ENCODE data around the gene A2M.
A peak's percentile ranks its signal among the peaks of the same experiment; 100 is the strongest.

Gene A2M

DNA sequence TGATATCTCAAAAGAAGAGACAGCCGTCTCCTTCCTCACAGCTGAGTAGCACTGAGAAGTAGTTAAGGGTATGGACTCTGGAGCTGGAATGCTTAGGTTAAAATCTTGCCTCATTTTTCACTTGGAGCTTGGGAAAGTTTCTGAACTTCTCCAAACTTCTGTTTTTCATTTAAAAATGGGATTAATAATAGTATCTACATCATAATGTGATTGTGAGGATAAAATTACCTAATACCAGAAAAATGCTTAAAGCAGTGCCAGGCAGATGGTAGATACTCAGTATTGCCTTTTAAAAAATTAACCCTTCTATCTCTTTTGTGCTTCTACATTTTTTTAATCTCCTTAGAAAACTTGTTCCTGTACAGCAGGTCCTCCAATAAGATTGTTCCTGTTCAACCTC, 63.1 kb downstream of the A2M start:
- Histone ChIP-seq H3K79me1 (ENCODE audit: low read length) (no peaks in the 10 kb centered on the region), H3K4me2 (ENCODE audit: low read length) (no peak overlapping the region), H3K27me3 (ENCODE audit: insufficient read depth, low read length) (no peaks in the 10 kb centered on the region), H2BK5ac (ENCODE audit: low read depth, low read length, poor library complexity) (no peak overlapping the region), H4K12ac (ENCODE audit: low read depth, low read length) (no peak overlapping the region), H3K23ac (ENCODE audit: low read length) (no peak overlapping the region), H4K91ac (ENCODE audit: low read depth, low read length) (no peak overlapping the region), H3K14ac (ENCODE audit: low read length) (no peak overlapping the region), H2AK5ac (ENCODE audit: low read length) (no peak overlapping the region), H3K9ac (ENCODE audit: low read length) (no peak overlapping the region), H2BK120ac (ENCODE audit: insufficient read depth, low read length, poor library complexity) (no peak overlapping the region), H3K4me3 (ENCODE audit: low read depth, low read length) (no peak overlapping the region), H3K27ac (ENCODE audit: low read depth, low read length) (no peak overlapping the region), H4K8ac (ENCODE audit: low read depth, low read length) (no peak overlapping the region), H2AFZ (ENCODE audit: insufficient read depth, low read length, poor library complexity) (no peak overlapping the region), H3K36me3 (ENCODE audit: control insufficient read depth in 1 of 2, insufficient read depth in 2 of 2, low read length in 2 of 2) (no peaks in the 10 kb centered on the region), H3K18ac (ENCODE audit: low read length) (no peak overlapping the region), H3K79me2 (ENCODE audit: control insufficient read depth, insufficient read depth, low read length, poor library complexity) (no peaks in the 10 kb centered on the region), H3K4ac (ENCODE audit: low read depth, low read length) (no peak overlapping the region), H2BK12ac (ENCODE audit: low read length) (no peak overlapping the region), H3K4me1 (ENCODE audit: control insufficient read depth in 1 of 2, insufficient read depth in 2 of 2, low read length in 2 of 2) (no peaks in the 10 kb centered on the region), H3K9me3 (ENCODE audit: insufficient read depth, low read depth, low read length) (no peaks in the 10 kb centered on the region)
- no peak for DNase-seq
- WGBS (ENCODE audit: extremely low coverage, insufficient coverage, insufficient read length): no CpG with 5 or more reads among the region's 1 CpG

DNA sequence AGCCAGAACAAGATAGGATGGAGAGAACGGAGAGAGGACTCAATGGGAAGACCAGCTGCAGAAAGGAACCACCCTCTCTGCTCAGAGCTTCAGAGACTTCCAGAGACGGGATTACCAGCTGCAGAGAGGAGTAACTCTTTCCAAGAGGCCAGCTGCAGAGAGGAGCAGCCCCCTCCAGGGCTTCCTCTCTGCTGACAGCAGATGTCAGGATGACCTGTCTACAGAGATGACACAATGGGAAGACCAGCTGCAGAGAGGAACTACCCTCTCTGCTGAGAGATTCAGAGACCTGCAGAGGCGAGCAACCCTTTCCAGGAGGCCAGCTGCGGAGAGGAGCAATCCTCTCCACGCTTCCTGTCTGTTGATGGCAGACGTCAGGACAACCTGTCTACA, 64.6 kb downstream of the A2M start:
- Histone ChIP-seq H3K9me3 (ENCODE audit: insufficient read depth, low read depth, low read length) (no peaks in the 10 kb centered on the region), H3K4me3 (ENCODE audit: low read depth, low read length) (no peak overlapping the region), H3K4me2 (ENCODE audit: low read length) (no peak overlapping the region), H3K9ac (ENCODE audit: low read length) (no peak overlapping the region), H3K14ac (ENCODE audit: low read length) (no peak overlapping the region), H2AFZ (ENCODE audit: insufficient read depth, low read length, poor library complexity) (no peak overlapping the region), H3K4ac (ENCODE audit: low read depth, low read length) (no peak overlapping the region), H2BK12ac (ENCODE audit: low read length) (no peak overlapping the region), H3K27me3 (ENCODE audit: insufficient read depth, low read length) (no peaks in the 10 kb centered on the region), H2AK5ac (ENCODE audit: low read length) (no peak overlapping the region), H3K27ac (ENCODE audit: low read depth, low read length) (no peak overlapping the region), H3K18ac (ENCODE audit: low read length) (no peak overlapping the region), H3K23ac (ENCODE audit: low read length) (no peak overlapping the region), H2BK120ac (ENCODE audit: insufficient read depth, low read length, poor library complexity) (no peak overlapping the region), H3K79me2 (ENCODE audit: control insufficient read depth, insufficient read depth, low read length, poor library complexity) (no peaks in the 10 kb centered on the region), H4K8ac (ENCODE audit: low read depth, low read length) (no peak overlapping the region), H4K12ac (ENCODE audit: low read depth, low read length) (no peak overlapping the region), H2BK5ac (ENCODE audit: low read depth, low read length, poor library complexity) (no peak overlapping the region), H3K79me1 (ENCODE audit: low read length) (no peaks in the 10 kb centered on the region), H3K36me3 (ENCODE audit: control insufficient read depth in 1 of 2, insufficient read depth in 2 of 2, low read length in 2 of 2) (no peaks in the 10 kb centered on the region), H3K4me1 (ENCODE audit: control insufficient read depth in 1 of 2, insufficient read depth in 2 of 2, low read length in 2 of 2) (no peaks in the 10 kb centered on the region), H4K91ac (ENCODE audit: low read depth, low read length) (no peak overlapping the region)
- no CpG with 5 or more reads among the region's 6 CpGs for WGBS (ENCODE audit: extremely low coverage, insufficient coverage, insufficient read length)
- no peak for DNase-seq

DNA sequence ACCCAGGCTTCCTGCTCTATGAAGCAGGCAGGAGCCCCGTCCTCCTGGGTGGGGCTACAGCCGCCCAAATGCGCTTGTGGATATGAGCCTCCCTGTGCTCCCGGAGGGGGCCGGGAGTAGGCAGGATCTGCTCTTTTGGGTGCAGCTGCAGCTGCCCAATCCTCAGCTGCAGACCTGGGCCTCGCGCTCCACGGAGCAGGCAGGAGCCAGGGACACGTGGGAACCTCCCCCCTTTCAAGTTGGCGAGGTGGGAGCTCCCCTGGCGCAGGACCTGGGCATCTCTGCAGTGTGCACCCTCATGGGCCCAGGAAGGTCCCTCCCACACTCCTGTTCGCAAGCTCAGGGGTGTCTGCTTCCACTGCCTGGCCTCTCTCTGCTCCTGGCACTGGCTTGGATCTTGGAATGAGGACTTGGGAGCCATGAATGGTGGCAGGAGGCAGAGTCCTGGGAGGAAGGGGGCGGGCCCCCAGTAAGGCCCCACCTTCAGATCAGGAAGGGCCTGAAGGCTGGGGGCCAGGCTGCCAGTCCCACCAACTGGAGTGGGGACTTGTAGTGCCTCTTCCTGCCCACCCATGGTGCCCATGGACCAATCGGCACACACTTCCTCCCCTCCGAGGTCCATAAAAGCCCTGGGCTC, 65.1 kb downstream of the A2M start:
- Histone ChIP-seq H3K4me2 (ENCODE audit: low read length) (no peak overlapping the region), H3K4me3 (ENCODE audit: low read depth, low read length) (peak overlapping the region; percentile 2), H3K79me2 (ENCODE audit: control insufficient read depth, insufficient read depth, low read length, poor library complexity) (no peaks in the 10 kb centered on the region), H3K27me3 (ENCODE audit: insufficient read depth, low read length) (no peaks in the 10 kb centered on the region), H4K12ac (ENCODE audit: low read depth, low read length) (no peak overlapping the region), H2BK12ac (ENCODE audit: low read length) (no peak overlapping the region), H3K9me3 (ENCODE audit: insufficient read depth, low read depth, low read length) (no peaks in the 10 kb centered on the region), H2AK5ac (ENCODE audit: low read length) (no peak overlapping the region), H3K27ac (ENCODE audit: low read depth, low read length) (no peak overlapping the region), H3K18ac (ENCODE audit: low read length) (no peak overlapping the region), H2BK120ac (ENCODE audit: insufficient read depth, low read length, poor library complexity) (no peak overlapping the region), H3K4me1 (ENCODE audit: control insufficient read depth in 1 of 2, insufficient read depth in 2 of 2, low read length in 2 of 2) (no peaks in the 10 kb centered on the region), H3K36me3 (ENCODE audit: control insufficient read depth in 1 of 2, insufficient read depth in 2 of 2, low read length in 2 of 2) (no peaks in the 10 kb centered on the region), H3K9ac (ENCODE audit: low read length) (no peak overlapping the region), H4K91ac (ENCODE audit: low read depth, low read length) (no peak overlapping the region), H2AFZ (ENCODE audit: insufficient read depth, low read length, poor library complexity) (no peak overlapping the region), H3K14ac (ENCODE audit: low read length) (no peak overlapping the region), H3K4ac (ENCODE audit: low read depth, low read length) (no peak overlapping the region), H2BK5ac (ENCODE audit: low read depth, low read length, poor library complexity) (no peak overlapping the region), H3K23ac (ENCODE audit: low read length) (no peak overlapping the region), H3K79me1 (ENCODE audit: low read length) (no peaks in the 10 kb centered on the region), H4K8ac (ENCODE audit: low read depth, low read length) (no peak overlapping the region)
- WGBS (ENCODE audit: extremely low coverage, insufficient coverage, insufficient read length): no CpG with 5 or more reads among the region's 15 CpGs
- no peak for DNase-seq

DNA sequence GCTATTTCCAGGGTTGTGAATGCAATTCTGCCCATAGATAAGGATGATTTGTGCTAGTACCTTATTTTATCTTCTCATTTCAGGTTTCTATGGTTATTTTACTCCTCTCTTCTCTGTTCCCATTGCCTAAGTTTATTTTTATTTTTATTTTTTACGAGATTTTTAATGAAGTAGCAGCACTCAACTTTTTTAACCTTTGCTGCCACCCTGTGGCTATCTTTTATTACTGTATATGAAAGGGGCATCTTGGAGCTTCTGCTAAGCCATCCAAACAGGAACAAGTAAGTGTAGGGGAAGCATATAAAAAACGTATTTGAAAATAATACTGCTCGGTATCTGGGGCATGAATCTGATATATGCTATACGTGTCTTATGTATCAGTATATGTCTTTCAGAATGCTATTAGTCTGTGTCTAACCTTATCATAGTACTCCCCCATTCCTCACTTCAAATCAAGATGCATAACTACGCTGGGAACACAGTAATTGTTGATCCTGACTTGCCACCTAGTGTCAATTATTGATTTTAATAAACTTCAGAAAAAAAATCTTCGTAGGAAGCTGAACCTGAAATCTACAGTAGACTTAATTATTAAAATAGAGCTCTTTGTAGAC, 66.1 kb downstream of the A2M start:
- Histone ChIP-seq H3K18ac (ENCODE audit: low read length) (no peak overlapping the region), H4K91ac (ENCODE audit: low read depth, low read length) (no peak overlapping the region), H3K4me2 (ENCODE audit: low read length) (no peak overlapping the region), H3K4ac (ENCODE audit: low read depth, low read length) (no peak overlapping the region), H2BK12ac (ENCODE audit: low read length) (no peak overlapping the region), H3K9me3 (ENCODE audit: insufficient read depth, low read depth, low read length) (no peaks in the 10 kb centered on the region), H3K9ac (ENCODE audit: low read length) (no peak overlapping the region), H4K12ac (ENCODE audit: low read depth, low read length) (no peak overlapping the region), H2BK120ac (ENCODE audit: insufficient read depth, low read length, poor library complexity) (no peak overlapping the region), H3K4me3 (ENCODE audit: low read depth, low read length) (no peak overlapping the region), H3K27me3 (ENCODE audit: insufficient read depth, low read length) (no peaks in the 10 kb centered on the region), H3K79me2 (ENCODE audit: control insufficient read depth, insufficient read depth, low read length, poor library complexity) (no peaks in the 10 kb centered on the region), H3K79me1 (ENCODE audit: low read length) (no peaks in the 10 kb centered on the region), H4K8ac (ENCODE audit: low read depth, low read length) (no peak overlapping the region), H2AFZ (ENCODE audit: insufficient read depth, low read length, poor library complexity) (no peak overlapping the region), H3K23ac (ENCODE audit: low read length) (no peak overlapping the region), H2AK5ac (ENCODE audit: low read length) (no peak overlapping the region), H3K14ac (ENCODE audit: low read length) (no peak overlapping the region), H3K36me3 (ENCODE audit: control insufficient read depth in 1 of 2, insufficient read depth in 2 of 2, low read length in 2 of 2) (no peaks in the 10 kb centered on the region), H3K4me1 (ENCODE audit: control insufficient read depth in 1 of 2, insufficient read depth in 2 of 2, low read length in 2 of 2) (no peaks in the 10 kb centered on the region), H3K27ac (ENCODE audit: low read depth, low read length) (no peak overlapping the region), H2BK5ac (ENCODE audit: low read depth, low read length, poor library complexity) (no peak overlapping the region)
- peak; percentile 13 to 75 for DNase-seq
- WGBS (ENCODE audit: extremely low coverage, insufficient coverage, insufficient read length): no CpG with 5 or more reads among the region's 6 CpGs
